HG02885 (cell line): ENCODE data around the gene ADARB1.

ENCODE experiments used
- ATAC-seq: cut with Tn5 transposase; IDR thresholded peaks from one replicate; pipeline ENCODE4 v1.9.1; 2021; ENCODE audit warnings: mild to moderate bottlenecking; ENCODE audit not compliant: unreplicated experiment, poor library complexity

The ADARB1 gene

GRCh38 chr21:45036630-45037029, 37.8 kb upstream of the ADARB1 start:
- ATAC-seq: no peak

- no peak for ATAC-seq
These were observed 36.4 kb upstream of the ADARB1 start for GRCh38 chr21:45037986-45038385.

GRCh38 chr21:45039317-45040156, 34.8 kb upstream of the ADARB1 start:
- no peak for ATAC-seq

- ATAC-seq: no peak
These were observed 34.1 kb upstream of the ADARB1 start for GRCh38 chr21:45040157-45040711.

GRCh38 chr21:45040739-45041138, 33.6 kb upstream of the ADARB1 start:
- ATAC-seq: no peak

- ATAC-seq: no peak
These were observed 33.0 kb upstream of the ADARB1 start for GRCh38 chr21:45041351-45041805.

- ATAC-seq: no peak
These were observed 32.3 kb upstream of the ADARB1 start for GRCh38 chr21:45041984-45042663.

- ATAC-seq: no peak
These were observed 31.7 kb upstream of the ADARB1 start for GRCh38 chr21:45042664-45043161.

GRCh38 chr21:45043541-45044020, 30.8 kb upstream of the ADARB1 start:
- no peak for ATAC-seq

GRCh38 chr21:45045481-45045880, 28.9 kb upstream of the ADARB1 start:
- ATAC-seq: no peak

GRCh38 chr21:45047257-45047656, 27.1 kb upstream of the ADARB1 start:
- no peak for ATAC-seq

GRCh38 chr21:45048026-45048698, 26.2 kb upstream of the ADARB1 start:
- ATAC-seq: no peak

- no peak for ATAC-seq
These were observed 25.4 kb upstream of the ADARB1 start for GRCh38 chr21:45048968-45049367.

GRCh38 chr21:45049714-45050344, 24.6 kb upstream of the ADARB1 start:
- no peak for ATAC-seq

GRCh38 chr21:45050345-45050796, 24.0 kb upstream of the ADARB1 start:
- no peak for ATAC-seq

GRCh38 chr21:45050797-45051489, 23.4 kb upstream of the ADARB1 start:
- ATAC-seq: no peak

GRCh38 chr21:45051580-45052434, 22.6 kb upstream of the ADARB1 start:
- no peak for ATAC-seq

GRCh38 chr21:45052960-45053359, 21.4 kb upstream of the ADARB1 start:
- ATAC-seq: no peak
